Putamen (tissue), 1 donor: ENCODE measurements around the gene ADM2.

Experiments used
- DNase-seq: peaks from one replicate; pipeline ENCODE4 v3.0.0-alpha.2; 2016; ENCODE audit warnings: low spot score

ADM2 gene

GRCh38 chr22:50467773-50468440, 13.4 kb upstream of the ADM2 start:
- no peak for DNase-seq

GRCh38 chr22:50468626-50469025, 12.7 kb upstream of the ADM2 start:
- no peak for DNase-seq

GRCh38 chr22:50469377-50470305, 11.7 kb upstream of the ADM2 start:
- no peak for DNase-seq

GRCh38 chr22:50470491-50470890, 10.9 kb upstream of the ADM2 start:
- no peak for DNase-seq

- peak; percentile 80 for DNase-seq
These were observed 10.0 kb upstream of the ADM2 start for GRCh38 chr22:50471197-50471847.

GRCh38 chr22:50471962-50472361, 9.4 kb upstream of the ADM2 start:
- DNase-seq, result no peak

- DNase-seq, result no peak
These were observed 8.3 kb upstream of the ADM2 start for GRCh38 chr22:50473088-50473487.

- no peak for DNase-seq
These were observed 7.3 kb upstream of the ADM2 start for GRCh38 chr22:50473855-50474671.

GRCh38 chr22:50474710-50475651, 6.4 kb upstream of the ADM2 start, which contains the start of gene SBF1:
SBF1 (minus strand) TSS chr22:50475035; CDS start chr22:50474840, 195 bp downstream.
- DNase-seq, result peak; percentile 90

- no peak for DNase-seq
These were observed 5.7 kb upstream of the ADM2 start for GRCh38 chr22:50475652-50476002.

- no peak for DNase-seq
These were observed 4.5 kb upstream of the ADM2 start for GRCh38 chr22:50476868-50477267.

GRCh38 chr22:50477923-50478322, 3.4 kb upstream of the ADM2 start:
- DNase-seq, result no peak

- no peak for DNase-seq
These were observed 1.6 kb upstream of the ADM2 start for GRCh38 chr22:50479721-50480120.

GRCh38 chr22:50481045-50481439, 301 bp upstream of the ADM2 start:
- DNase-seq, result no peak

GRCh38 chr22:50482107-50483074, 1.0 kb downstream of the ADM2 start:
- no peak for DNase-seq

GRCh38 chr22:50483106-50483505, 1.8 kb downstream of the ADM2 start:
- DNase-seq, result no peak

- DNase-seq, result no peak
These were observed 2.2 kb downstream of the ADM2 start for GRCh38 chr22:50483556-50483955.

- no peak for DNase-seq
These were observed 2.9 kb downstream of the ADM2 start for GRCh38 chr22:50483977-50484853.
